IMR-90 (cell line): ENCODE results near the gene SLAMF9. TPM values are rescaled to one million over a fixed set of nuclear protein-coding genes. Genes with fewer than 3 reads are reported as not detected.

ENCODE experiments used
- ATAC-seq: fragments of 200-7000 bp; cut with Tn5 transposase; 2 replicates; pipeline ENCODE4 v1.9.1; 2020; ENCODE audit warnings: low read depth, mild to moderate bottlenecking, moderate library complexity
- BruUV-seq: library from RNA; stranded (reverse); fragments of 400-500 nt; replicated peaks from 2 replicates; lab custom pipeline; 2021; lab: Mats Ljungman, UMichigan
- CTCF ChIA-PET: fragments of 300-600 bp; formaldehyde crosslinking; extraction: SDS; loops from one replicate; lab custom pipeline; 2021; ENCODE audit warnings: antibody characterized with exemption; lab: Yijun Ruan, JAX
- POLR2A ChIA-PET: fragments of 300-600 bp; sonication (Branson Sonifier 250); formaldehyde crosslinking; loops from one replicate; lab custom pipeline; 2022; ENCODE audit warnings: antibody characterized with exemption; ENCODE audit not compliant: unreplicated experiment; lab: Charles Lee
- DNase-seq: peaks from one replicate; pipeline ENCODE4 v3.0.0; 2013
- H2AFZ ChIP-seq: replicated peaks from 2 replicates; pipeline ENCODE3; 2013; ENCODE audit warnings: low read length, mild to moderate bottlenecking; ENCODE audit not compliant: poor library complexity
- H2AK5ac ChIP-seq: 2 replicates; pipeline ENCODE4 v1.6.1; 2013; ENCODE audit warnings: low read depth, low read length, inconsistent platforms
- H2AK9ac ChIP-seq: replicated peaks from 2 replicates; pipeline ENCODE3; 2013; ENCODE audit warnings: mild to moderate bottlenecking, low read depth, low read length, moderate library complexity; ENCODE audit not compliant: poor library complexity
- H2BK120ac ChIP-seq: 2 replicates; pipeline ENCODE4 v1.6.1; 2013; ENCODE audit warnings: low read depth, low read length, inconsistent platforms
- H2BK15ac ChIP-seq: 3 replicates; pipeline ENCODE4 v1.6.1; 2013; ENCODE audit warnings: low read depth, low read length, inconsistent platforms
- H2BK20ac ChIP-seq: 2 replicates; pipeline ENCODE4 v1.6.1; 2013; ENCODE audit warnings: low read depth, mild to moderate bottlenecking, inconsistent platforms, low read length, moderate library complexity
- H2BK5ac ChIP-seq: 2 replicates; pipeline ENCODE4 v1.6.1; 2013; ENCODE audit warnings: mild to moderate bottlenecking, low read depth, low read length, inconsistent platforms; ENCODE audit not compliant: poor library complexity, severe bottlenecking
- H3K14ac ChIP-seq: replicated peaks from 2 replicates; pipeline ENCODE4 v1.6.1; 2013; ENCODE audit warnings: low read depth, low read length, inconsistent platforms
- H3K18ac ChIP-seq: 2 replicates; pipeline ENCODE4 v1.6.1; 2013; ENCODE audit warnings: low read depth, low read length, control low read depth
- H3K23ac ChIP-seq: 2 replicates; pipeline ENCODE4 v1.6.1; 2013; ENCODE audit warnings: low read depth, low read length, inconsistent platforms
- H3K27ac ChIP-seq: 2 replicates; pipeline ENCODE4 v1.5.1; 2013; ENCODE audit warnings: mild to moderate bottlenecking, control low read depth, low read length; ENCODE audit not compliant: insufficient read depth
- H3K27me3 ChIP-seq: 2 replicates; pipeline ENCODE4 v1.6.1; 2013; ENCODE audit warnings: low read length; ENCODE audit not compliant: control insufficient read depth, insufficient read depth
- H3K36me3 ChIP-seq: 2 replicates; pipeline ENCODE4 v1.6.1; 2013; ENCODE audit warnings: low read length, mixed read lengths; ENCODE audit not compliant: control insufficient read depth, insufficient read depth
- H3K4ac ChIP-seq: 2 replicates; pipeline ENCODE4 v1.6.1; 2013; ENCODE audit warnings: low read depth, low read length, inconsistent platforms
- H3K4me1 ChIP-seq: 2 replicates; pipeline ENCODE4 v1.6.1; 2013; ENCODE audit warnings: low read length, mixed read lengths; ENCODE audit not compliant: control insufficient read depth, insufficient read depth
- H3K4me2 ChIP-seq: 2 replicates; pipeline ENCODE4 v1.6.1; 2013; ENCODE audit warnings: low read depth, mild to moderate bottlenecking, control low read depth, low read length, moderate library complexity
- H3K4me3 ChIP-seq: 2 replicates; pipeline ENCODE4 v1.5.1; 2013; ENCODE audit warnings: low read depth, mild to moderate bottlenecking, control low read depth, low read length, moderate library complexity; ENCODE audit not compliant: insufficient read depth
- H3K56ac ChIP-seq: 2 replicates; pipeline ENCODE4 v1.6.1; 2013; ENCODE audit warnings: low read length, inconsistent platforms; ENCODE audit not compliant: insufficient read depth; ENCODE audit errors: extremely low read depth
- H3K79me1 ChIP-seq, 2 experiments: 2 replicates each; pipeline ENCODE4 v1.6.1; 2013; ENCODE audit warnings: low read length in 2 of 2, inconsistent platforms in 1 of 2, low read depth in 1 of 2
- H3K9ac ChIP-seq: 2 replicates; pipeline ENCODE4 v1.6.1; 2013; ENCODE audit warnings: low read depth, low read length, control low read depth
- H3K9me1 ChIP-seq: 2 replicates; pipeline ENCODE4 v1.6.1; 2013; ENCODE audit warnings: low read length, inconsistent platforms; ENCODE audit not compliant: insufficient read depth
- H3K9me3 ChIP-seq: 2 replicates; pipeline ENCODE4 v1.6.1; 2013; ENCODE audit warnings: low read length; ENCODE audit not compliant: control insufficient read depth, insufficient read depth
- H4K20me1 ChIP-seq: 2 replicates; pipeline ENCODE4 v1.6.1; 2013; ENCODE audit warnings: low read length, inconsistent platforms; ENCODE audit not compliant: insufficient read depth
- H4K5ac ChIP-seq: 2 replicates; pipeline ENCODE4 v1.6.1; 2013; ENCODE audit warnings: mild to moderate bottlenecking, low read depth, low read length, control low read depth
- H4K8ac ChIP-seq, 2 experiments: 2 replicates each; pipeline ENCODE4 v1.6.1; 2013; ENCODE audit warnings: low read depth in 2 of 2, low read length in 2 of 2, control low read depth in 1 of 2, inconsistent platforms in 1 of 2
- H4K91ac ChIP-seq: 2 replicates; pipeline ENCODE4 v1.6.1; 2013; ENCODE audit warnings: low read depth, low read length, inconsistent platforms; ENCODE audit not compliant: insufficient read depth
- BHLHE40 ChIP-seq: fragments of 150-350 bp; IDR thresholded peaks from 2 replicates; pipeline ENCODE4 v1.6.1; 2016; ENCODE audit warnings: mild to moderate bottlenecking, low read depth, low read length
- CHD1 ChIP-seq: IDR thresholded peaks from 2 replicates; pipeline ENCODE4 v1.6.1; 2012; ENCODE audit warnings: low read depth, low read length, improper control_type of control experiment
- WGBS, 2 experiments: methylation state at CpG; one replicate each; pipeline versions ENCODE4 v1.1.5 to v1.1.7; 2013; ENCODE audit warnings: missing lambda C conversion rate in 2 of 2; ENCODE audit not compliant: insufficient read length in 1 of 2; ENCODE audit errors: extremely low coverage in 2 of 2; 5-methylcytosine and 5-hydroxymethylcytosine counted together
- dilution Hi-C: fragments of 300-500 bp; cut with HindIII; formaldehyde crosslinking; loops from one replicate; pipeline ENCODE4 v1.14.3; 2018; ENCODE audit warnings: low sequenced_read_pairs; ENCODE audit not compliant: unreplicated experiment
- in situ Hi-C: fragments of 300-500 bp; cut with MboI; formaldehyde crosslinking; loops from 3 replicates; pipeline ENCODE4 v1.14.3; 2019; ENCODE audit warnings: low sequenced_read_pairs, inconsistent platforms, mixed read lengths
- intact Hi-C: fragments of 100-400 bp; cut with micrococcal nuclease; formaldehyde crosslinking; loops from 2 replicates; pipeline ENCODE4 v1.10.0; 2022
- polyA plus RNA-seq, 3 experiments: library from polyadenylated mRNA; depleted of rRNA; stranded (reverse); fragments of >200 nt; gene quantifications; 2 replicates each; pipeline ENCODE4 v1.2.3, GENCODE V29; 2012; ENCODE audit warnings: low replicate concordance in 1 of 3
- total RNA-seq: library from RNA; depleted of rRNA; stranded (reverse); fragments of >200 nt; gene quantifications from 2 replicates; pipeline ENCODE4 v1.2.3, GENCODE V29; 2012

SLAMF9 gene
- total and polyA plus RNA-seq, 2 of the 4 experiments (the other 2 are of a cell fraction): 0.18 to 0.67 TPM

GRCh38 chr1:159977364-159978106 lies 23.5 kb upstream of the SLAMF9 start:
- WGBS, 2 experiments: no CpG with 5 or more reads among the region's 6 CpGs
- H4K5ac ChIP-seq: no peak overlapping the region
- H3K4ac ChIP-seq: no peak overlapping the region
- H3K9me3 ChIP-seq: no peaks in the 10 kb centered on the region
- no peak overlapping the region for H3K56ac ChIP-seq
- ChIA-PET CTCF (no interaction called here), POLR2A (no interaction called here)
- H2BK5ac ChIP-seq: no peak overlapping the region
- H2BK20ac ChIP-seq: no peak overlapping the region
- H3K36me3 ChIP-seq: no peaks in the 10 kb centered on the region; the same call in 1 of the 2 replicates
- H3K23ac ChIP-seq: no peak overlapping the region
- intact Hi-C loops: no loop called here
- in situ Hi-C loops: no loop called here
- H3K27ac ChIP-seq: no peak overlapping the region
- DNase-seq (no peak), ATAC-seq (no peak)
- TF ChIP-seq BHLHE40 (no peak), CHD1 (no peak)
- H4K20me1 ChIP-seq: no peaks in the 10 kb centered on the region
- no TSS peak for BruUV-seq
- peaks cover 3% of the 10 kb centered on the region; the same call in 1 of the 2 replicates for H3K9me1 ChIP-seq
- H3K4me3 ChIP-seq: no peak overlapping the region
- dilution Hi-C loops: no loop called here
- H4K91ac ChIP-seq: no peak overlapping the region
- no peak overlapping the region for H3K9ac ChIP-seq
- no peak overlapping the region for H2AK9ac ChIP-seq
- no peak overlapping the region for H2BK120ac ChIP-seq
- no peak overlapping the region for H2BK15ac ChIP-seq
- H2AFZ ChIP-seq: no peak overlapping the region
- peaks cover 8% of the 10 kb centered on the region; the same call in 1 of the 2 replicates for H3K4me1 ChIP-seq
- no peaks in the 10 kb centered on the region for H3K79me1 ChIP-seq
- no peak overlapping the region for H3K14ac ChIP-seq
- no peak overlapping the region for H2AK5ac ChIP-seq
- H3K18ac ChIP-seq: no peak overlapping the region
- peaks cover 30% of the 10 kb centered on the region for H3K27me3 ChIP-seq
- no peak overlapping the region for H4K8ac ChIP-seq
- H3K4me2 ChIP-seq: no peak overlapping the region
